Thyroid gland (tissue), 4 donors: ENCODE measurements around the gene TMEM176A.

ENCODE experiments used
- CTCF ChIP-seq, 6 experiments: fragments of 200-600 bp in 3 of 6; fragments of 450-650 bp in 3 of 6; sonication (generic) in 3 of 6; IDR thresholded peaks; one replicate each; pipeline ENCODE4 v1.5.1; 2016 to 2019; ENCODE audit warnings: antibody characterized with exemption in 6 of 6, mild to moderate bottlenecking in 2 of 6, inconsistent platforms in 1 of 6, moderate library complexity in 1 of 6
- POLR2A ChIP-seq, 2 donors: fragments of 450-650 bp; IDR thresholded peaks; one replicate each; pipeline ENCODE4 v1.6.1; 2017; ENCODE audit warnings: antibody characterized with exemption in 2 of 2, mild to moderate bottlenecking in 2 of 2, moderate library complexity in 1 of 2

GRCh38 chr7:150835702-150836280 is 35.2 kb downstream of the TMEM176A start:
- TF ChIP-seq CTCF (IDR thresholded peaks at IDR 0.05): no peak
- no peak for TF ChIP-seq POLR2A (IDR thresholded peaks at IDR 0.05)
